Rectal smooth muscle tissue (tissue), 1 donor: ENCODE measurements around the gene RNGTT.

ENCODE experiments used
- H3K27ac ChIP-seq: one replicate; pipeline ENCODE4 v1.7.0; 2013; ENCODE audit warnings: low read depth, low read length, inconsistent platforms
- H3K27me3 ChIP-seq: one replicate; pipeline ENCODE4 v1.7.0; 2013; ENCODE audit warnings: low read length; ENCODE audit not compliant: control insufficient read depth, insufficient read depth
- H3K36me3 ChIP-seq: one replicate; pipeline ENCODE4 v1.7.0; 2013; ENCODE audit warnings: low read length; ENCODE audit not compliant: control insufficient read depth, insufficient read depth
- H3K4me1 ChIP-seq: one replicate; pipeline ENCODE4 v1.7.0; 2013; ENCODE audit warnings: low read length; ENCODE audit not compliant: control insufficient read depth, insufficient read depth
- H3K4me3 ChIP-seq: one replicate; pipeline ENCODE4 v1.7.0; 2013; ENCODE audit warnings: low read length
- H3K9ac ChIP-seq: one replicate; pipeline ENCODE4 v1.7.0; 2013; ENCODE audit warnings: low read length

RNGTT gene

DNA sequence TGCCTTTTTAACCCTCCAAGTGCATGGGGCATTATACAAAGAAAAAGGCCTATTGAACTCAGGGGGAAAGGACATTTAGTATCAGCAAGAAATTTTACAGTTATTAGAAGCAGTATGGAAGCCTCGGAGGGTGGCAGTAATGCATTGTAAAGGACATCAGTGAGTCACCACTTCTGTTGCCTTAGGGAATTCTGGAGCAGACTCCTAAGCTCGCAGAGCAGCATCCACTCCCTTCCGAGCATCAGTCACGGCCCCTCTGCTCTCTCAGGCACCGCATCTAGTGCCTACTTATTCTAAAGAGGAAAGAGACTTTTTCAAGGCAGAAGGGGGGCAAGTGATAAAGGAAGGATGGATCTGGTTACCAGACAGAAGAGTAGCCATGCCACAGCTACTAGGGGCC is 296.5 kb downstream of the RNGTT start:
- H3K27me3 ChIP-seq = no peaks in the 10 kb centered on the region
- no peak overlapping the region for H3K27ac ChIP-seq
- H3K9ac ChIP-seq = no peak overlapping the region
- no peak overlapping the region for H3K4me3 ChIP-seq
- H3K36me3 ChIP-seq = no peaks in the 10 kb centered on the region
- no peaks in the 10 kb centered on the region for H3K4me1 ChIP-seq

DNA sequence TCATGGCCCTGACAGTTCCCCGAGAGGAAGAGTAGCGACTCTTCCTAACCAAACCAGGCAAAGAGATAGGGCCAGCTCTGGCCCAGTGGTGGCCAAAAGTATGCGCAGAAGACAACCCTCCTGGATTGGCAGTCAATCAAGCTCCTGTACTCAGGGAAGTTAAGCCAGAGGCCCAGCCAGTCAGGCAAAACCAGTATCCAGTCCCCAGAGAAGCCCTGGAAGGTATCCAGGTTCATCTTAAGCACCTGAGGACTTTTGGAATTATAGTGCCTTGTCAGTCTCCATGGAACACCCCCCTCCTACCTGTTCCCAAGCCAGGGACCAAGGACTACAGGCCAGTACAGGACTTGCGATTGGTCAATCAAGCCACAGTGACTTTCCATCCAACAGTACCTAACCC is 298.3 kb downstream of the RNGTT start:
- H3K9ac ChIP-seq = no peak overlapping the region
- no peak overlapping the region for H3K27ac ChIP-seq
- H3K36me3 ChIP-seq = no peaks in the 10 kb centered on the region
- H3K4me3 ChIP-seq = no peak overlapping the region
- H3K4me1 ChIP-seq = no peaks in the 10 kb centered on the region
- no peaks in the 10 kb centered on the region for H3K27me3 ChIP-seq

DNA sequence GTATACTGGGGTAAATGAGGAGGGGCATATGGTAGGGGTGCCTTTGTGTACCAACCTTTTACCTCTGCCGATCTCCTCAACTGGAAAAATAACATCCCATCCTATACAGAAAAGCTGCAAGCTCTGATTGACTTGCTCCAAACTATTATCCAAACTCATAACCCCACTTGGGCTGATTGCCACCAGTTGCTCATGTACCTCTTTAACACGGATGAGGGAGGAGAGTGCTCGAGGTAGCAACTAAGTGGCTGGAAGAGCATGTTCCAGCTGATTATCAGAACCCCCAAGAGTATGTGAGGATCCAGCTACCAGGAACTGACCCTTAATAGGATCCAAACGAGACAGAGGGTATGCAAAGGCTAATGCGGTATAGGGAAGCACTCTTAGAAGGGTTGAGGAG is 299.6 kb downstream of the RNGTT start:
- H3K4me1 ChIP-seq = no peaks in the 10 kb centered on the region
- no peak overlapping the region for H3K4me3 ChIP-seq

DNA sequence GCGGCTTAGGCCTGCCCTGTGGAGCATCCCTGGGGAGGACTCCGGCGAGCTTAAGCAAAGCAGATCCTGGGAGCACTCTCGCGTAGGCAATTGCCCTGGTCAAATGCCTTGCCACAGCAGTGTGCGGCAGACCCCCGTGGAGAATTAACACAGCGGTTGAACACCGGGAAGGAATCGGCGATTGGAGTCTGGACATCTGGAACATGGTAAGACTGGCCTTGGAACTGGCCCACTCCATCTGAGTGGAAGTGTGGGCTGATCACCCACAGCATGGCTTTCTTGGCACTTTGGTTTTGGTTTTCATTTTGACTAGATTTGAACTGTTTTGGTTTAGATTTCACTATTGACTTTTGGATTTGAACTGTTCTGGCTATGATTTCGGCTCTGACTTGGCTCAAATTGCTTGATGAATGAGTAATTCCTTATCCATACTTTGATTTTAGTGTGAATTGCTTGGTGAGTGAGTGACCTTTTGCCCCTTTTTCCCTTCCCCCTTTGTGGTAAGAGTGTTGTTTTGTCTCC is 300.7 kb downstream of the RNGTT start:
- Histone ChIP-seq H3K4me3 (no peak overlapping the region), H3K4me1 (no peaks in the 10 kb centered on the region), H3K27me3 (no peaks in the 10 kb centered on the region), H3K36me3 (no peaks in the 10 kb centered on the region), H3K27ac (no peak overlapping the region), H3K9ac (no peak overlapping the region)

More for the DNA sequence above, 299.6 kb downstream of the RNGTT start:
- Histone ChIP-seq H3K27me3 (no peaks in the 10 kb centered on the region), H3K27ac (no peak overlapping the region), H3K36me3 (no peaks in the 10 kb centered on the region), H3K9ac (no peak overlapping the region)

DNA sequence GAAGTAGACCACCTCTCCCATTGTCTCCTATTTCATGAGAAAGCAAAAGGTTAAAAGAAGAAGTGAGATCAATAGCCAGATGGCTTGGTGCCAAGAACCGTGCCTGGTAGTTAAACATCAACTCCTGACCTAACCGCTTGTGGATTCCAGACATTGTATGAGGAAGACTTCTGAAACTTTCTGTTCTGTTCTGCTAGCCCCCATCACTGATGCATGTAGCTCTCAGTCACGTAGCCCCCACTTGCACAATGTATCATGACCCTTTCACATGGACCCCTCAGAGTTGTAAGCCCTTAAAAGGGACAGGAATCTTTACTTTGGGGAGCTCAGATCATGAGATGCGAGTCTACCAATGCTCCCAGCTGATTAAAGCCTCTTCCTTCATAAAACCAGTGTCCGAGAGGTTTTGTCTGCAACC is 301.2 kb downstream of the RNGTT start:
- no peaks in the 10 kb centered on the region for H3K4me1 ChIP-seq
- H3K27me3 ChIP-seq = no peaks in the 10 kb centered on the region
- H3K9ac ChIP-seq = no peak overlapping the region
- H3K27ac ChIP-seq = no peak overlapping the region
- no peaks in the 10 kb centered on the region for H3K36me3 ChIP-seq
- no peak overlapping the region for H3K4me3 ChIP-seq

DNA sequence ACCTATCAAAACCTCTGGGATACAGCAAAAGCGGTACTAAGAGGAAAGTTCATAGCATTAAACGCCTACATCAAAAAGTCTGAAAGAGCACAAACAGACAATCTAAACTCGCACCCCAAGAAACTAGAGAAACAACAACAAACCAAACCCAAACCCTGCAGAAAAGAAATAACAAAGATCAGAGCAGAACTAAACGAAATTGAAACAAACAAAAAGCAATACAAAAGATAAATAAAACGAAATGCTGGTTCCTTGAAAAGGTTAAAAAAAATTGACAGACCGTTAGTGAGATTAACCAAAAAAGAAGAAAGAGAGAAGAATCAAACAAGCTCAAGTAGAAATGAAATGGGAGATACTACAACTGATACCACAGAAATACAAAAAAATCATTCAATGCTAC is 302.3 kb downstream of the RNGTT start:
- Histone ChIP-seq H3K27me3 (no peaks in the 10 kb centered on the region), H3K4me1 (no peaks in the 10 kb centered on the region), H3K36me3 (no peaks in the 10 kb centered on the region), H3K9ac (no peak overlapping the region), H3K4me3 (no peak overlapping the region), H3K27ac (no peak overlapping the region)

DNA sequence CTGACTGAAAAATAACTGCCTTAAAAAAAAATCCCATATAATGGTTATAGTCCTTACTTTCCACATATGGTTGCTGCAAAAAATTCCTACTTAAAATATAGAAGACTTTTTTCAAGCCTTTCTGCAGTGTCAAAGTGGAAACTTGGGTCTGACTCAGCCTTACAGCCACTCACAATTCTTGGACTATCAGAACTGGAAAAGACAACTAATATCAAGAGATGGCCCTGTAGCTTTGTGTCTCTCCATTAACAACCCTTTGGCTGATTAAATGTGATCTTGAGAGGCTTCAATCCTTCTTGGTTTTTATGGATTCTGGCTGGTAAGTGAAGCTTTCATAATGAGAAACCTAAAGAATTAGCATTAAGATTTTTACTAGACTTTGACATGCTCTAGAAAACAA is 307.8 kb downstream of the RNGTT start:
- Histone ChIP-seq H3K4me3 (no peak overlapping the region), H3K4me1 (no peaks in the 10 kb centered on the region), H3K9ac (no peak overlapping the region), H3K27me3 (no peaks in the 10 kb centered on the region), H3K27ac (no peak overlapping the region), H3K36me3 (no peaks in the 10 kb centered on the region)

DNA sequence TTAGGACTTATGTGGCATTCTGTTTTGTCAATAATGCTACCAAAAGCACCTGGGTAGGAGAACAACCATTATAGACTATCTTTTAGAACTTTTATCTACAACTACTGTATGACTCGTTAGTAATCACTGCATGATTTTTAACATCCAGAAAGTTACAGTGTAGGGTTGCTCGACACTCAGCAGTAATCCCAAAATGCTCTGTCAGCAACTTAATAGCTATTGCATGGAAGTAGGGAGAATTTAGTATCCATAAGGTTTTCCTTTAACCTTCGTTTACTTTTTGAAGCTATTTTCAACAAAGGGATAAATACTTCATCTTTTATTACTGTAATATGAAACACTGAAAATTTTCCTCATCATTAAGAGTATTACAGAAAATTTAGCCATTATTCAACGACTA is 309.5 kb downstream of the RNGTT start:
- Histone ChIP-seq H3K36me3 (no peaks in the 10 kb centered on the region), H3K27ac (no peak overlapping the region), H3K27me3 (no peaks in the 10 kb centered on the region), H3K4me3 (no peak overlapping the region), H3K9ac (no peak overlapping the region), H3K4me1 (no peaks in the 10 kb centered on the region)

DNA sequence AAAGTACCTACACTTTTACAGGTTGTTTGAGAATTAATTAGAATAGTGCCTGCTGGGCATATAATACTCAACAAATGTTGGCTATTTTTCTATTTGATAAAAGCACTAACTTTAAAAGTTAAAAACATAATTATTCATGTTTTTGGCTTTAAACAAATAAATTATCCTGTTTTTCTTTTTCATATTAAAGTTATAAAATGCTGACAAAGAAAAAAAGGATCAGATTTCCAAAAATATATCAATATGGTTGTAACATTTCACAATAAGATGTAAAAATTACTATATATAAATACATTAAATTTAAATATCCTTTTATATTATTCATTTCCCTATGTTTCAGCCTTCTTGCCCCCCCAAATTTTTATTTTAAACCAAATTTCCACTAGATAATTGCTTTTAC is 312.0 kb downstream of the RNGTT start:
- H3K4me1 ChIP-seq = no peaks in the 10 kb centered on the region
- H3K9ac ChIP-seq = no peak overlapping the region
- no peaks in the 10 kb centered on the region for H3K36me3 ChIP-seq
- no peaks in the 10 kb centered on the region for H3K27me3 ChIP-seq
- no peak overlapping the region for H3K4me3 ChIP-seq
- no peak overlapping the region for H3K27ac ChIP-seq

DNA sequence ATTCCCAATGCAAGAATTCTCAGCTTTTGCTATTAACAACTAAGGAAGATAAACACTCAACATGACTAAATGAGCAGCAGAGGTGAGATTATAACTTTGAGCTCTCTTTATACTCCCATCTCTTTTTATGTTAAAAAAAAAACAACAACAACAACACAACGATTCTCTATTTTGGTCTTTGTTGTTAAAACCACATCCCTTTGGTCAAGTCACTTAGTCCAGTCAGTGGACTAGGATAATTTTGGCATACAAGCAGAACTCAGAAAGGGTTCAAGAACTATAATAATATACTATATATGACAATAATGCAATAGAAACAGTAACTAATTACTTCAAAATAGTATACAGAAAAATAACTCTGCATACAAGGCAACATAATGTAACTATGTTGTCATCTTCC is 312.4 kb downstream of the RNGTT start:
- Histone ChIP-seq H3K27ac (no peak overlapping the region), H3K36me3 (no peaks in the 10 kb centered on the region), H3K4me1 (no peaks in the 10 kb centered on the region), H3K4me3 (no peak overlapping the region), H3K9ac (no peak overlapping the region), H3K27me3 (no peaks in the 10 kb centered on the region)

DNA sequence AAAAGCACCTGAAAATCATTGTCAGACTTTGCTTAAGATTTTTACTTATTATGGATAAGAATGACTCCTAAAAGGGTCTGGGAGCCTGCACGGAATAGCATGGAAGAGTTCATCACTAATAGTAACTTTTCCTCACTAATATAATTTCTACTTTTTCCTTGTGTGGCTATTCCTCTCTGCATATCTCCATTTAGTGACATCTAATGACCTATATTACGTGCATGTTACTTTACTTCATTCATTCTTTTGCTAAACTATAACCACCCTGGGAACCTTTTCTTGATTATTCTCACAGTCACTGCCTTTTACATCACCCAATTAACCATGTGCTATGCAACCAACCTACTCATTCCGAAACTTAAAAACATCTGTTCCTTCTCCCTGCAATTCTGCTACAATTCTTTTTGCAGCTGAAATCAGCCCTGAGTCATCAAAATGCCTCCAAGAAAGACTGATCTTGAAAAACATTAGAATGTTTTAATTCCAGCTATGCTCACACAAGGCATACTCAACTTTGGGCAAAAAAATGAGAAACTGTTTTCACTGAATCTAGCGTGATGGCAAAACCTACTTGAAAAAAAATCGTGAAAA is 313.3 kb downstream of the RNGTT start:
- Histone ChIP-seq H3K9ac (no peak overlapping the region), H3K4me1 (no peaks in the 10 kb centered on the region), H3K36me3 (no peaks in the 10 kb centered on the region), H3K27ac (no peak overlapping the region), H3K4me3 (no peak overlapping the region), H3K27me3 (no peaks in the 10 kb centered on the region)

DNA sequence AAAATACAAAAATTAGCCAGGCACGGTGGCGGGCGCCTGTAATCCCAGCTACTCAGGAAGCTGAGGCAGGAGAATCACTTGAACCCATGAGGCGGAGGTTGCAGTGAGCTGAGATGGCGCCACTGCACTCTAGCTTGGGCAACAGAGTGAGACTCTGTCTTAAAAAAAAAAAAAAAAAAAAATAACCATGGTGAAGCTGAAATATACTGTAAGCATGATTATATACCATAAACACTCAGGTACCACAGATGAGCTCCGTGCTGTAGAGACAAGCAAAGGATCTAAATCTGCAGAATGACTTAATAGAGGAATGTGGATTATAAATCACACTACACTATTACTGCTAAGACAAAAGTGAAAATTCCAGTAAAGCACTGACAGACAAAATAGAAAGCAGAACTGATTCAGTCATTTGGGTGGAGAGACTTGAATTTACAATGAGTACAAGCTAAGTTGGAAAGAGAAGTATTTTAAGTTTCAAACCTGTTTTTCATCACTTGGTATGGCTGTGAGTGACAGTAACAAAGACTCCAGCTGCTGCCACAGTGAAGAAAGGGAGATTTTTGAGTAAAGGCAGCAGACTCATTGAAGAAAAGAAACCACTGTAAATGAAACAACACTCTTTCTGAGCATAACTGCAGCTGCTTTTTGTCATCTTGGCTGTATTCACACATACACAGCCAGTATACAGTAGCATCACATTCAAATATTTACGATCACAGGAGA is 322.1 kb downstream of the RNGTT start:
- Histone ChIP-seq H3K4me1 (no peaks in the 10 kb centered on the region), H3K36me3 (no peaks in the 10 kb centered on the region), H3K4me3 (no peak overlapping the region), H3K27me3 (no peaks in the 10 kb centered on the region), H3K27ac (no peak overlapping the region), H3K9ac (no peak overlapping the region)
